K562 (cell line): ENCODE data around the gene OXLD1. TPM values are rescaled to one million over a fixed set of nuclear protein-coding genes. Genes with fewer than 3 reads are reported as not detected.

ENCODE experiments used
- BCOR ChIP-seq: fragments of 450-650 bp; IDR thresholded peaks from 2 replicates; pipeline ENCODE4 v1.6.1; 2016
- CBFB ChIP-seq: sonication (generic); formaldehyde crosslinking; IDR thresholded peaks from 2 replicates; pipeline ENCODE4 v1.4.0; 2020; ENCODE audit warnings: mild to moderate bottlenecking, missing genetic modification reagents
- CREM ChIP-seq: IDR thresholded peaks from 2 replicates; pipeline ENCODE4 v1.6.1; 2014; ENCODE audit warnings: antibody characterized with exemption, low read depth
- EHMT2 ChIP-seq: fragments of 450-650 bp; IDR thresholded peaks from 2 replicates; pipeline ENCODE4 v1.6.1; 2018; ENCODE audit warnings: antibody characterized with exemption
- HCFC1 ChIP-seq: IDR thresholded peaks from 2 replicates; pipeline ENCODE4 v1.6.1; 2012; ENCODE audit warnings: low read depth, low read length, improper control_type of control experiment
- HINFP ChIP-seq: fragments of 450-650 bp; conservative IDR thresholded peaks from 2 replicates; pipeline ENCODE4 v1.6.1; 2016; ENCODE audit warnings: missing genetic modification characterization, low read depth, mild to moderate bottlenecking, control low read depth, missing compliant biosample characterization
- HLTF ChIP-seq: fragments of 450-650 bp; IDR thresholded peaks from 2 replicates; pipeline ENCODE4 v1.6.1; 2016
- HMG20A ChIP-seq: fragments of 450-650 bp; formaldehyde crosslinking; conservative IDR thresholded peaks from 2 replicates; pipeline ENCODE4 v1.4.0; 2020; ENCODE audit warnings: mild to moderate bottlenecking, mixed read lengths
- HSF4 ChIP-seq: fragments of 250-450 bp; sonication (Bioruptor Pico); IDR thresholded peaks from 2 replicates; pipeline ENCODE4 v2.1.2; 2022; ENCODE audit warnings: mild to moderate bottlenecking, moderate library complexity, borderline replicate concordance
- ILK ChIP-seq: fragments of 450-650 bp; IDR thresholded peaks from 2 replicates; pipeline ENCODE4 v1.6.1; 2016; ENCODE audit warnings: missing genetic modification characterization, low read depth, mild to moderate bottlenecking, missing compliant biosample characterization, moderate library complexity, borderline replicate concordance
- KAT8 ChIP-seq: fragments of 450-650 bp; IDR thresholded peaks from 2 replicates; pipeline ENCODE4 v1.6.1; 2016; ENCODE audit warnings: low read depth, mild to moderate bottlenecking
- MED1 ChIP-seq: sonication (generic); formaldehyde crosslinking; IDR thresholded peaks from 2 replicates; pipeline ENCODE4 v1.8.1; 2023; ENCODE audit warnings: missing genetic modification reagents, borderline replicate concordance
- MLLT1 ChIP-seq, 2 experiments: fragments of 450-650 bp; IDR thresholded peaks; 2 replicates each; pipeline ENCODE4 v1.6.1; 2016
- NELFE ChIP-seq: IDR thresholded peaks from 2 replicates; pipeline ENCODE4 v1.6.1; 2011; ENCODE audit warnings: mild to moderate bottlenecking; ENCODE audit not compliant: insufficient read depth, insufficient read length
- POLR2AphosphoS2 ChIP-seq: IDR thresholded peaks from 2 replicates; pipeline ENCODE4 v1.6.1; 2012; ENCODE audit warnings: low read length, improper control_type of control experiment
- PRMT5 ChIP-seq: sonication (generic); formaldehyde crosslinking; IDR thresholded peaks from 2 replicates; pipeline ENCODE4 v1.5.0; 2020; ENCODE audit warnings: missing genetic modification reagents
- RBM22 ChIP-seq: fragments of 200-400 bp; formaldehyde crosslinking; IDR thresholded peaks from 2 replicates; pipeline ENCODE4 v1.6.1; 2018; ENCODE audit warnings: low read length, low read depth; ENCODE audit not compliant: poor library complexity, severe bottlenecking
- SP1 ChIP-seq: sonication (generic); formaldehyde crosslinking; IDR thresholded peaks from 2 replicates; pipeline ENCODE4 v1.8.1; 2022; ENCODE audit warnings: mild to moderate bottlenecking, missing genetic modification reagents
- TFAM ChIP-seq: fragments of 250-450 bp; sonication (Bioruptor Pico); conservative IDR thresholded peaks from 2 replicates; pipeline ENCODE4 v1.5.0; 2021; ENCODE audit warnings: mild to moderate bottlenecking, moderate library complexity
- TFAP4 ChIP-seq: sonication (generic); formaldehyde crosslinking; IDR thresholded peaks from 2 replicates; pipeline ENCODE4 v1.8.0; 2022; ENCODE audit warnings: missing genetic modification reagents, mild to moderate bottlenecking, moderate library complexity, borderline replicate concordance
- ZC3H8 ChIP-seq: fragments of 450-650 bp; IDR thresholded peaks from 2 replicates; pipeline ENCODE4 v1.6.1; 2017
- ZFP1 ChIP-seq: fragments of 450-650 bp; formaldehyde crosslinking; IDR thresholded peaks from 2 replicates; pipeline ENCODE4 v1.4.0; 2020; ENCODE audit warnings: mild to moderate bottlenecking, mixed read lengths
- ZFP91 ChIP-seq: sonication (generic); formaldehyde crosslinking; IDR thresholded peaks from 2 replicates; pipeline ENCODE4 v1.8.0; 2022; ENCODE audit warnings: mild to moderate bottlenecking, missing genetic modification reagents
- ZFPM2 ChIP-seq: fragments of 250-450 bp; sonication (Bioruptor Pico); IDR thresholded peaks from 2 replicates; pipeline ENCODE4 v1.5.1; 2022; ENCODE audit warnings: mild to moderate bottlenecking
- ZNF134 ChIP-seq: fragments of 250-450 bp; sonication (Bioruptor Pico); conservative IDR thresholded peaks from 2 replicates; pipeline ENCODE4 v1.4.0; 2020
- ZNF232 ChIP-seq: sonication (generic); formaldehyde crosslinking; IDR thresholded peaks from 2 replicates; pipeline ENCODE4 v1.8.0; 2022; ENCODE audit warnings: mild to moderate bottlenecking, missing genetic modification reagents
- polyA plus RNA-seq, 8 experiments: library from polyadenylated mRNA; depleted of rRNA in 4 of 8; stranded (reverse) in 5 of 8; unstranded in 3 of 8; fragments of >200 nt; fragmentation: Nextera tagmentation in 2 of 8; fragmentation: Illumina TruSeq in 1 of 8; extraction: Ambion mirVana in 2 of 8; extraction: Trizol in 1 of 8; gene quantifications; 2 replicates each; pipeline versions ENCODE4 v1.2.1 to v1.2.3, GENCODE V29; 2011 to 2014; ENCODE audit warnings: inconsistent platforms in 1 of 8, missing spikeins in 1 of 8
- total RNA-seq, 7 experiments: library from RNA; depleted of rRNA in 6 of 7; stranded (reverse); fragments of >200 nt in 6 of 7; fragmentation: Illumina TruSeq in 2 of 7; extraction: Trizol in 2 of 7; gene quantifications; 2 replicates each; pipeline versions ENCODE4 v1.2.1 to v1.2.3, GENCODE V29; 2011 to 2021; ENCODE audit warnings: low replicate concordance in 1 of 7

The OXLD1 gene
- total and polyA plus RNA-seq, 9 of the 15 experiments (the other 6 are each of a cell fraction or from before 2014, with no cell fraction given) = 4.4 to 115 (median 29.3) TPM

GRCh38 chr17:81713556-81714411 is 47.4 kb upstream of the OXLD1 start (continued):
- TF ChIP-seq TFAP4 = peak; percentile 95
- no peak for TF ChIP-seq ILK (tag)
- TF ChIP-seq NELFE = no peak
- TF ChIP-seq KAT8 = no peak
- TF ChIP-seq HLTF = no peak
- TF ChIP-seq BCOR = no peak
- no peak for TF ChIP-seq ZNF134 (CRISPR knock-in tag)
- peak; percentile 12; the same call in 1 of the 2 replicates for TF ChIP-seq CREM
- no peak for TF ChIP-seq POLR2AphosphoS2
- TF ChIP-seq HMG20A (CRISPR knock-in tag) = no peak
- TF ChIP-seq MLLT1 (IDR thresholded peaks at IDR 0.05) = no peak
- no peak for TF ChIP-seq HCFC1
- no peak for TF ChIP-seq HSF4 (CRISPR knock-in tag)
- no peak for TF ChIP-seq HINFP (tag)
- TF ChIP-seq ZNF232 (CRISPR knock-in tag) = no peak
- TF ChIP-seq EHMT2 = no peak
- peak; percentile 76 for TF ChIP-seq RBM22
- TF ChIP-seq TFAM (CRISPR knock-in tag) = no peak
- TF ChIP-seq ZC3H8 = no peak
- 0 out of 2 replicates have a peak, but pooled peaks have one; percentile 18 for TF ChIP-seq ZFP91 (CRISPR knock-in tag)
- no peak for TF ChIP-seq MED1
- no peak for TF ChIP-seq PRMT5
- TF ChIP-seq CBFB = 0 out of 2 replicates have a peak, but pooled peaks have one; percentile 79
- TF ChIP-seq ZFP1 (CRISPR knock-in tag) = no peak
- TF ChIP-seq SP1 = peak; percentile 41; the same call in 1 of the 2 replicates
- TF ChIP-seq ZFPM2 (CRISPR knock-in tag) = no peak
